Central memory CD8-positive, alpha-beta T cell (primary cell): ENCODE measurements around the gene MARK1.

Experiments
- ATAC-seq: fragments of 150-1000 bp; cut with Tn5 transposase; replicated peaks from 2 replicates; pipeline ENCODE4 v1.10.0; 2022; ENCODE audit warnings: mild to moderate bottlenecking, moderate FRiP score, moderate number of reproducible peaks; ENCODE audit not compliant: poor library complexity, severe bottlenecking; ENCODE audit errors: extremely low read depth
- DNase-seq, 2 donors: peaks; one replicate each; pipeline ENCODE4 v3.0.0; 2021; ENCODE audit warnings: low spot score in 2 of 2
- H3K27ac Mint-ChIP-seq: one replicate; pipeline ENCODE4 v1.8.0; 2022; ENCODE audit warnings: low read depth, mild to moderate bottlenecking, moderate library complexity, mixed read lengths
- H3K27me3 Mint-ChIP-seq: one replicate; pipeline ENCODE4 v1.8.0; 2022; ENCODE audit warnings: mixed read lengths
- H3K36me3 Mint-ChIP-seq: one replicate; pipeline ENCODE4 v1.8.0; 2022; ENCODE audit warnings: mild to moderate bottlenecking, moderate library complexity, mixed read lengths; ENCODE audit not compliant: insufficient read depth
- H3K4me1 Mint-ChIP-seq: one replicate; pipeline ENCODE4 v1.8.0; 2022; ENCODE audit warnings: mixed read lengths
- H3K4me3 Mint-ChIP-seq: one replicate; pipeline ENCODE4 v1.8.0; 2022; ENCODE audit warnings: mild to moderate bottlenecking, moderate library complexity, mixed read lengths
- H3K9me3 Mint-ChIP-seq: one replicate; pipeline ENCODE4 v1.8.0; 2022; ENCODE audit warnings: mixed read lengths

MARK1 gene

GRCh38 chr1:220550811-220551399, 23.0 kb downstream of the MARK1 start:
- Mint-ChIP-seq H3K27me3 (peaks cover 20% of the 10 kb centered on the region), H3K36me3 (no peaks in the 10 kb centered on the region), H3K27ac (no peak overlapping the region), H3K9me3 (no peaks in the 10 kb centered on the region), H3K4me1 (no peaks in the 10 kb centered on the region), H3K4me3 (no peak overlapping the region)
- DNase-seq (no peak), ATAC-seq (no peak)

- no peak overlapping the region for H3K4me3 Mint-ChIP-seq
- H3K4me1 Mint-ChIP-seq, result no peaks in the 10 kb centered on the region
- DNase-seq, result no peak
- peaks cover 20% of the 10 kb centered on the region for H3K27me3 Mint-ChIP-seq
- no peak overlapping the region for H3K27ac Mint-ChIP-seq
- no peaks in the 10 kb centered on the region for H3K36me3 Mint-ChIP-seq
- no peak for ATAC-seq
- no peaks in the 10 kb centered on the region for H3K9me3 Mint-ChIP-seq
Observed at GRCh38 chr1:220551718-220552117, 23.8 kb downstream of the MARK1 start.

- Mint-ChIP-seq H3K36me3 (no peaks in the 10 kb centered on the region), H3K4me3 (no peak overlapping the region), H3K4me1 (no peaks in the 10 kb centered on the region), H3K9me3 (no peaks in the 10 kb centered on the region), H3K27me3 (peaks cover 15% of the 10 kb centered on the region), H3K27ac (no peak overlapping the region)
- DNase-seq (no peak), ATAC-seq (no peak)
Observed at GRCh38 chr1:220552672-220553260, 24.8 kb downstream of the MARK1 start.

- H3K4me1 Mint-ChIP-seq, result no peaks in the 10 kb centered on the region
- H3K27ac Mint-ChIP-seq, result no peak overlapping the region
- H3K27me3 Mint-ChIP-seq, result no peaks in the 10 kb centered on the region
- H3K36me3 Mint-ChIP-seq, result no peaks in the 10 kb centered on the region
- DNase-seq, result no peak
- no peak overlapping the region for H3K4me3 Mint-ChIP-seq
- ATAC-seq, result no peak
- no peaks in the 10 kb centered on the region for H3K9me3 Mint-ChIP-seq
Observed at GRCh38 chr1:220556641-220557040, 28.7 kb downstream of the MARK1 start.

- Mint-ChIP-seq H3K36me3 (no peaks in the 10 kb centered on the region), H3K27ac (no peak overlapping the region), H3K27me3 (no peaks in the 10 kb centered on the region), H3K4me1 (no peaks in the 10 kb centered on the region), H3K9me3 (no peaks in the 10 kb centered on the region), H3K4me3 (no peak overlapping the region)
- ATAC-seq (no peak), DNase-seq (no peak)
Observed at GRCh38 chr1:220563564-220563963, 35.6 kb downstream of the MARK1 start.

GRCh38 chr1:220564216-220564615, 36.3 kb downstream of the MARK1 start:
- Mint-ChIP-seq H3K4me1 (no peaks in the 10 kb centered on the region), H3K36me3 (no peaks in the 10 kb centered on the region), H3K4me3 (no peak overlapping the region), H3K27ac (no peak overlapping the region), H3K9me3 (no peaks in the 10 kb centered on the region), H3K27me3 (no peaks in the 10 kb centered on the region)
- no peak for DNase-seq
- ATAC-seq, result no peak

GRCh38 chr1:220565670-220566069, 37.7 kb downstream of the MARK1 start:
- H3K4me1 Mint-ChIP-seq, result no peaks in the 10 kb centered on the region
- H3K27ac Mint-ChIP-seq, result no peak overlapping the region
- ATAC-seq (no peak), DNase-seq (no peak)
- peaks cover 11% of the 10 kb centered on the region for H3K27me3 Mint-ChIP-seq
- no peaks in the 10 kb centered on the region for H3K36me3 Mint-ChIP-seq
- no peaks in the 10 kb centered on the region for H3K9me3 Mint-ChIP-seq
- H3K4me3 Mint-ChIP-seq, result no peak overlapping the region

- Mint-ChIP-seq H3K9me3 (no peaks in the 10 kb centered on the region), H3K27ac (no peak overlapping the region), H3K27me3 (peaks cover 21% of the 10 kb centered on the region), H3K4me1 (no peaks in the 10 kb centered on the region), H3K36me3 (no peaks in the 10 kb centered on the region), H3K4me3 (no peak overlapping the region)
- ATAC-seq (no peak), DNase-seq (no peak)
Observed at GRCh38 chr1:220566869-220567268, 38.9 kb downstream of the MARK1 start.

- Mint-ChIP-seq H3K4me1 (no peaks in the 10 kb centered on the region), H3K9me3 (peaks cover 6% of the 10 kb centered on the region), H3K36me3 (no peaks in the 10 kb centered on the region), H3K4me3 (no peak overlapping the region), H3K27me3 (peaks cover 27% of the 10 kb centered on the region), H3K27ac (no peak overlapping the region)
- ATAC-seq (no peak), DNase-seq (no peak)
Observed at GRCh38 chr1:220572416-220572815, 44.5 kb downstream of the MARK1 start.

- Mint-ChIP-seq H3K4me3 (no peak overlapping the region), H3K36me3 (no peaks in the 10 kb centered on the region), H3K27me3 (peaks cover 30% of the 10 kb centered on the region), H3K27ac (no peak overlapping the region), H3K4me1 (no peaks in the 10 kb centered on the region), H3K9me3 (peaks cover 6% of the 10 kb centered on the region)
- DNase-seq (no peak), ATAC-seq (no peak)
Observed at GRCh38 chr1:220573836-220574235, 45.9 kb downstream of the MARK1 start.

- H3K9me3 Mint-ChIP-seq, result peaks cover 6% of the 10 kb centered on the region
- DNase-seq (no peak), ATAC-seq (no peak)
- H3K4me3 Mint-ChIP-seq, result no peak overlapping the region
- no peaks in the 10 kb centered on the region for H3K36me3 Mint-ChIP-seq
- H3K27ac Mint-ChIP-seq, result no peak overlapping the region
- peaks cover 16% of the 10 kb centered on the region for H3K27me3 Mint-ChIP-seq
- no peaks in the 10 kb centered on the region for H3K4me1 Mint-ChIP-seq
Observed at GRCh38 chr1:220575718-220576497, 48.0 kb downstream of the MARK1 start.

- DNase-seq, result no peak
- peaks cover 6% of the 10 kb centered on the region for H3K9me3 Mint-ChIP-seq
- no peaks in the 10 kb centered on the region for H3K36me3 Mint-ChIP-seq
- no peak for ATAC-seq
- H3K27ac Mint-ChIP-seq, result no peak overlapping the region
- H3K4me1 Mint-ChIP-seq, result no peaks in the 10 kb centered on the region
- H3K27me3 Mint-ChIP-seq, result peaks cover 8% of the 10 kb centered on the region
- no peak overlapping the region for H3K4me3 Mint-ChIP-seq
Observed at GRCh38 chr1:220577926-220578325, 50.0 kb downstream of the MARK1 start.

GRCh38 chr1:220579317-220579716, 51.4 kb downstream of the MARK1 start:
- Mint-ChIP-seq H3K4me3 (no peak overlapping the region), H3K4me1 (no peaks in the 10 kb centered on the region), H3K9me3 (peaks cover 1% of the 10 kb centered on the region), H3K27ac (no peak overlapping the region), H3K27me3 (peaks cover 8% of the 10 kb centered on the region), H3K36me3 (no peaks in the 10 kb centered on the region)
- no peak for ATAC-seq
- no peak for DNase-seq
